ENCODE results near the gene PPP2R2B.

The PPP2R2B gene

DNA sequence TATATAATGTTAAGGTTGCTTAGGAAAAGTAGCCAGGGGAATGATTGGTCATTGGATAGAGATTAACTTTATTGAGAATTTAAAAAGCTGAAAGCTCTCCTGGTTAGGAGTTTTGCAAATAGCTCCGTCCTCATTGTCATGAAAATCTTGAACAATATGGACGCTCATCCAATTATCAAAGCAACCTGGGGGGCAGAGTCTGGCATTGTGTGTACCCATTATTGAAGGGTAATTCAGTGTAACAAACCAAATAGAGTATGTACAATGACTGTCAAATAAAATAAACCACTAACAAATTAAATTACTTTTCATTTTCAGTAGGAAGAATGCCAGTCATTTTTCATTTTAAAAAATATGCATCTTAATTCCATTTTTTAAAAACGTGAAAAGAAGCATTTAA, 218.6 kb downstream of the PPP2R2B start:
- Histone ChIP-seq H3K9me3 (no peaks in the 10 kb centered on the region), H3K27me3 (no peaks in the 10 kb centered on the region), H3K27ac (no peak overlapping the region), H3K4me1 (ENCODE audit: control insufficient read depth in 1 of 2, insufficient read depth in 1 of 2, low read depth in 1 of 2, low read length in 1 of 2) (no peaks in the 10 kb centered on the region), H3K36me3 (no peaks in the 10 kb centered on the region), H3K4me3 (ENCODE audit: low read depth in 1 of 2, low read length in 1 of 2) (no peak overlapping the region)
- TF ChIP-seq, protein P1, sequence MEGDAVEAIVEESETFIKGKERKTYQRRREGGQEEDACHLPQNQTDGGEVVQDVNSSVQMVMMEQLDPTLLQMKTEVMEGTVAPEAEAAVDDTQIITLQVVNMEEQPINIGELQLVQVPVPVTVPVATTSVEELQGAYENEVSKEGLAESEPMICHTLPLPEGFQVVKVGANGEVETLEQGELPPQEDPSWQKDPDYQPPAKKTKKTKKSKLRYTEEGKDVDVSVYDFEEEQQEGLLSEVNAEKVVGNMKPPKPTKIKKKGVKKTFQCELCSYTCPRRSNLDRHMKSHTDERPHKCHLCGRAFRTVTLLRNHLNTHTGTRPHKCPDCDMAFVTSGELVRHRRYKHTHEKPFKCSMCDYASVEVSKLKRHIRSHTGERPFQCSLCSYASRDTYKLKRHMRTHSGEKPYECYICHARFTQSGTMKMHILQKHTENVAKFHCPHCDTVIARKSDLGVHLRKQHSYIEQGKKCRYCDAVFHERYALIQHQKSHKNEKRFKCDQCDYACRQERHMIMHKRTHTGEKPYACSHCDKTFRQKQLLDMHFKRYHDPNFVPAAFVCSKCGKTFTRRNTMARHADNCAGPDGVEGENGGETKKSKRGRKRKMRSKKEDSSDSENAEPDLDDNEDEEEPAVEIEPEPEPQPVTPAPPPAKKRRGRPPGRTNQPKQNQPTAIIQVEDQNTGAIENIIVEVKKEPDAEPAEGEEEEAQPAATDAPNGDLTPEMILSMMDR (IDR thresholded peaks at IDR 0.05) = no peak

DNA sequence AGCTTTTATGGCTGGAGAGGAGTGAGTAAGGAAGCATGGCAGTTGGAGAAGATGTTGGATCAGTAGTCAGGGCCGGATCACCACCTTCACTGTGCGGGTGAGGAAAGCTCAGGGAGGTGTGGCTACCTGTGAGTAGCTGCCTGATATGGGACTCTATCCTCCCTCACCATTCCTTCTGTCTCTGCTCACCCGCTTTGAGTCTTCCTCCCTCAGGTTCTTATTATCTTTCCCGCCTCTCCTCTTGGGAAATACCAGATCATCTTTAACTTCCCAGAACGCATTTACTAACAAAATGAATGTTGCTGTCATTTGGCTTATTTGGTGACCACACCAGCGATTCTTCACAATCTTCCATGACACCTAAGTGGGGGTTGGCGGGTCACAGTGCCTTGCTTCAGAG, 221.9 kb downstream of the PPP2R2B start:
- peaks cover 4% of the 10 kb centered on the region for H3K27me3 ChIP-seq
- no peaks in the 10 kb centered on the region for H3K36me3 ChIP-seq
- H3K9me3 ChIP-seq = no peaks in the 10 kb centered on the region
- H3K4me1 ChIP-seq (ENCODE audit: control insufficient read depth in 1 of 2, insufficient read depth in 1 of 2, low read depth in 1 of 2, low read length in 1 of 2) = no peaks in the 10 kb centered on the region
- H3K4me3 ChIP-seq (ENCODE audit: low read depth in 1 of 2, low read length in 1 of 2) = no peak overlapping the region
- TF ChIP-seq, protein P1 (IDR thresholded peaks at IDR 0.05) = no peak
- no peak overlapping the region for H3K27ac ChIP-seq

DNA sequence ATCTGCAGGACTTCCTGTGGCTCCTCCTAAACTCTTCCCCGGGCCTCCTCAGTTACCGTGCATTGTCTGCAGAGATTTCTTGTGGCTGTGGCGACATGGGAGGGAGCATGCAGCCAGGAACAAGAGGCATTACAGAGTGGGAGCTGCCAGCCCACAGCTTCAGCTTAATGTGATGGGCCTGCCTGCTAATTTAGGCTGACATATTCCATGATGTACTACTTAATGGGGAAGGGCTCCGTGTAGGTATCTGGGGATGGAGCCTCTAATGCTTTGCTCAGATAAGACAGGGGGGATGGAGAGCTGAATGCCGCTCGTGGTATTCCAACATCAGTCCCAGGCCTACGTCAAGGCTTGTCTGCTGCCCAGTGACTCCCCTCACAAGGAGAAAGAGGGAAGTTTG, 225.0 kb downstream of the PPP2R2B start:
- TF ChIP-seq, protein P1 (IDR thresholded peaks at IDR 0.05) = no peak
- no peaks in the 10 kb centered on the region for H3K4me1 ChIP-seq (ENCODE audit: control insufficient read depth in 1 of 2, insufficient read depth in 1 of 2, low read depth in 1 of 2, low read length in 1 of 2)
- no peak overlapping the region for H3K4me3 ChIP-seq (ENCODE audit: low read depth in 1 of 2, low read length in 1 of 2)

DNA sequence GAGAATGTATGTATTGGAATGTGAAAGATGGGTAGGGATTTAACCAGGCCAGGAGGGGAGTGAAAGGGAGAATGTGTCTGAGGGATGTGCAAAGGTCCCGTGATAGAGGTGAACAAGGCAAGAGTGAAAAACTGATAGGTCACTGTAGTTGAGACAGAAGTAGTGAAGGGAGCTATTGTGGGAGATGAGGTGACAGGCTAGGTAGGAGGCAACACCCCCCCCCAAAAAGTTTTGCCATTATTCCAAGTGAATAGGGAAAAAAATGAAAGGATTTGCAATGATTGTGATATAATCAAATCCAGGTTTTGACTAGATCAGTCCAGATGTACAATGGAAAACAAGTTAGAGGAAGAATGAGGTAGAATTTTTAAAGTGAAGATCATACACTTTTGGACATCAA, 226.0 kb downstream of the PPP2R2B start:
- no peak overlapping the region for H3K4me3 ChIP-seq (ENCODE audit: low read depth in 1 of 2, low read length in 1 of 2)
- peaks cover 4% of the 10 kb centered on the region for H3K27me3 ChIP-seq
- no peaks in the 10 kb centered on the region for H3K4me1 ChIP-seq (ENCODE audit: control insufficient read depth in 1 of 2, insufficient read depth in 1 of 2, low read depth in 1 of 2, low read length in 1 of 2)
- H3K27ac ChIP-seq = no peak overlapping the region
- H3K36me3 ChIP-seq = no peaks in the 10 kb centered on the region
- TF ChIP-seq, protein P1 (IDR thresholded peaks at IDR 0.05) = no peak
- no peaks in the 10 kb centered on the region for H3K9me3 ChIP-seq

More for the DNA sequence above, 225.0 kb downstream of the PPP2R2B start:
- Histone ChIP-seq H3K27me3 (peaks cover 4% of the 10 kb centered on the region), H3K36me3 (no peaks in the 10 kb centered on the region), H3K9me3 (no peaks in the 10 kb centered on the region), H3K27ac (no peak overlapping the region)

DNA sequence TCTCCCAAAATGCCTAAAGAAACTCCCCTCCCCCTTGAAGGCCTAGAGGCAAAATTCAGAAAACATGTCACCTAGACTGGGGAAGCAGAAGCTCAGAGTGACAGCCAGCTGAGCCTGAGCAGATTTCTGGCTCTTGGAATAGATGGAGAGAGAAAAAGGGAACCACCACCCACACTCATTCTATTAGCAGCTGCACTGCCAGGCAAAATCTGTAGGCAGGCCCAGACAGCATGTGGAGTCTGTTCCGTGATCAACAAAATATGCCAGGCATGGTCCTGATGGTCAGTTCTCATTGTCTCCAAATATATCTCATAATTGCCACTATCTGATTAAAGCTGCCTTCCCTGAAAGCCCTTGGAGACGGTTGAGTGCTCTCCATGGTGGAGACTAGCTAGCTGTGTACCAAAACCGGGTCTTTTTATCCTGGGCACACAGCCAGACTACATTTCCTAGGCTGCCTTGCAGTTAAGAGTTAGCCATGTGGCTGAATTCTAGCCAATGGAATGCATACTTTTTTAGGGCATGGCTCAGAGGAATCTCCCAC, 230.8 kb downstream of the PPP2R2B start:
- H3K27ac ChIP-seq = no peak overlapping the region

More for the DNA sequence above, 230.8 kb downstream of the PPP2R2B start:
- H3K36me3 ChIP-seq = no peaks in the 10 kb centered on the region
- H3K9me3 ChIP-seq = no peaks in the 10 kb centered on the region
- H3K4me1 ChIP-seq (ENCODE audit: control insufficient read depth in 1 of 2, insufficient read depth in 1 of 2, low read depth in 1 of 2, low read length in 1 of 2) = no peaks in the 10 kb centered on the region
- no peaks in the 10 kb centered on the region for H3K27me3 ChIP-seq
- no peak overlapping the region for H3K4me3 ChIP-seq (ENCODE audit: low read depth in 1 of 2, low read length in 1 of 2)
- TF ChIP-seq, protein P1 (IDR thresholded peaks at IDR 0.05) = no peak

Measured in neutrophil (primary cell).